ENCODE measurements around the gene DYRK1A.

GRCh38 chr21:37459575-37459974 is 93.0 kb downstream of the DYRK1A start:
- TF ChIP-seq, protein P1, sequence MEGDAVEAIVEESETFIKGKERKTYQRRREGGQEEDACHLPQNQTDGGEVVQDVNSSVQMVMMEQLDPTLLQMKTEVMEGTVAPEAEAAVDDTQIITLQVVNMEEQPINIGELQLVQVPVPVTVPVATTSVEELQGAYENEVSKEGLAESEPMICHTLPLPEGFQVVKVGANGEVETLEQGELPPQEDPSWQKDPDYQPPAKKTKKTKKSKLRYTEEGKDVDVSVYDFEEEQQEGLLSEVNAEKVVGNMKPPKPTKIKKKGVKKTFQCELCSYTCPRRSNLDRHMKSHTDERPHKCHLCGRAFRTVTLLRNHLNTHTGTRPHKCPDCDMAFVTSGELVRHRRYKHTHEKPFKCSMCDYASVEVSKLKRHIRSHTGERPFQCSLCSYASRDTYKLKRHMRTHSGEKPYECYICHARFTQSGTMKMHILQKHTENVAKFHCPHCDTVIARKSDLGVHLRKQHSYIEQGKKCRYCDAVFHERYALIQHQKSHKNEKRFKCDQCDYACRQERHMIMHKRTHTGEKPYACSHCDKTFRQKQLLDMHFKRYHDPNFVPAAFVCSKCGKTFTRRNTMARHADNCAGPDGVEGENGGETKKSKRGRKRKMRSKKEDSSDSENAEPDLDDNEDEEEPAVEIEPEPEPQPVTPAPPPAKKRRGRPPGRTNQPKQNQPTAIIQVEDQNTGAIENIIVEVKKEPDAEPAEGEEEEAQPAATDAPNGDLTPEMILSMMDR (optimal IDR thresholded peaks at IDR 0.05 in 1 of 3, IDR thresholded peaks at IDR 0.05 in 1 of 3, conservative IDR thresholded peaks at IDR 0.05 in 1 of 3; ENCODE audit: extremely low read depth in 1 of 3, insufficient read depth in 2 of 3, low read length in 3 of 3) = no peak
- TF ChIP-seq EZH2 (IDR thresholded peaks at IDR 0.05; ENCODE audit: low read length) = no peak
